HepG2 (cell line): ENCODE results near the gene TMEM247. TPM values are rescaled to one million over a fixed set of nuclear protein-coding genes. Genes with fewer than 3 reads are reported as not detected.

Experiments
- CTCF ChIP-seq: sonication (generic); formaldehyde crosslinking; IDR thresholded peaks from 2 replicates; pipeline ENCODE4 v1.5.0; 2020; ENCODE audit warnings: mild to moderate bottlenecking, missing genetic modification reagents, moderate library complexity
- E2F1 ChIP-seq: sonication (generic); formaldehyde crosslinking; IDR thresholded peaks from 2 replicates; pipeline ENCODE4 v1.5.0; 2020; ENCODE audit warnings: missing genetic modification reagents
- ELF3 ChIP-seq: IDR thresholded peaks from 2 replicates; pipeline ENCODE4 v1.6.1; 2016; ENCODE audit warnings: missing genetic modification reagents, missing compliant biosample characterization
- ERF ChIP-seq: IDR thresholded peaks from 2 replicates; pipeline ENCODE4 v1.6.1; 2018; ENCODE audit warnings: missing biosample characterization, missing genetic modification reagents
- FOXA1 ChIP-seq, 2 experiments: fragments of 450-650 bp in 1 of 2; sonication (generic) in 1 of 2; formaldehyde crosslinking in 1 of 2; IDR thresholded peaks; 2 replicates each; pipeline versions ENCODE4 v1.4.0 to v1.6.1; 2016 to 2020; ENCODE audit warnings: missing genetic modification reagents in 1 of 2
- FOXC1 ChIP-seq: sonication (generic); formaldehyde crosslinking; IDR thresholded peaks from 2 replicates; pipeline ENCODE4 v1.8.0; 2022; ENCODE audit warnings: mild to moderate bottlenecking, missing genetic modification reagents, borderline replicate concordance
- HES4 ChIP-seq: sonication (generic); formaldehyde crosslinking; IDR thresholded peaks from 2 replicates; pipeline ENCODE4 v1.9.0; 2021; ENCODE audit warnings: mild to moderate bottlenecking, missing genetic modification reagents, borderline replicate concordance
- HOXA3 ChIP-seq: sonication (generic); formaldehyde crosslinking; IDR thresholded peaks from 2 replicates; pipeline ENCODE4 v1.5.0; 2020; ENCODE audit warnings: missing genetic modification reagents
- KAT7 ChIP-seq: IDR thresholded peaks from 2 replicates; pipeline ENCODE4 v1.6.1; 2018; ENCODE audit warnings: borderline replicate concordance, missing compliant biosample characterization
- NFATC3 ChIP-seq: sonication (generic); formaldehyde crosslinking; IDR thresholded peaks from 2 replicates; pipeline ENCODE4 v1.5.1; 2020; ENCODE audit warnings: mild to moderate bottlenecking, missing genetic modification reagents
- RARA ChIP-seq: IDR thresholded peaks from 2 replicates; pipeline ENCODE4 v1.6.1; 2016; ENCODE audit warnings: missing genetic modification reagents, missing compliant biosample characterization
- SALL2 ChIP-seq: sonication (generic); formaldehyde crosslinking; IDR thresholded peaks from 2 replicates; pipeline ENCODE4 v1.8.1; 2023; ENCODE audit warnings: mild to moderate bottlenecking, missing genetic modification reagents, inconsistent platforms
- TARDBP ChIP-seq: sonication (generic); formaldehyde crosslinking; IDR thresholded peaks from 2 replicates; pipeline ENCODE4 v1.8.0; 2022; ENCODE audit warnings: mild to moderate bottlenecking, missing genetic modification reagents
- ZBTB4 ChIP-seq: sonication (generic); formaldehyde crosslinking; IDR thresholded peaks from 2 replicates; pipeline ENCODE4 v1.4.0; 2020; ENCODE audit warnings: missing genetic modification reagents, mild to moderate bottlenecking, borderline replicate concordance
- ZNF124 ChIP-seq: sonication (generic); formaldehyde crosslinking; IDR thresholded peaks from 2 replicates; pipeline ENCODE4 v1.4.0; 2020; ENCODE audit warnings: missing genetic modification reagents
- ZNF276 ChIP-seq: sonication (generic); formaldehyde crosslinking; IDR thresholded peaks from 2 replicates; pipeline ENCODE4 v1.4.0; 2020; ENCODE audit warnings: mild to moderate bottlenecking, low read depth, missing genetic modification reagents
- ZNF501 ChIP-seq: sonication (generic); formaldehyde crosslinking; IDR thresholded peaks from 2 replicates; pipeline ENCODE4 v1.5.1; 2020; ENCODE audit warnings: mild to moderate bottlenecking, moderate library complexity, missing genetic modification reagents
- ZNF546 ChIP-seq: sonication (generic); formaldehyde crosslinking; conservative IDR thresholded peaks from 2 replicates; pipeline ENCODE4 v1.8.1; 2023; ENCODE audit warnings: mild to moderate bottlenecking, missing genetic modification reagents
- ZNF841 ChIP-seq: sonication (generic); formaldehyde crosslinking; IDR thresholded peaks from 2 replicates; pipeline ENCODE4 v1.8.1; 2023; ENCODE audit warnings: missing genetic modification reagents, borderline replicate concordance
- polyA plus RNA-seq, 8 experiments: library from polyadenylated mRNA; depleted of rRNA in 3 of 8; stranded (reverse) in 7 of 8; unstranded in 1 of 8; fragments of >200 nt; fragmentation: Illumina TruSeq in 4 of 8; extraction: Trizol in 4 of 8; gene quantifications; 2 replicates each; pipeline versions ENCODE4 v1.2.1 to v1.2.3, GENCODE V29; 2011 to 2016; ENCODE audit warnings: low read depth in 4 of 8, missing spikeins in 1 of 8, mixed read lengths in 1 of 8; ENCODE audit not compliant: insufficient read depth in 1 of 8
- total RNA-seq, 5 experiments: library from RNA; depleted of rRNA; stranded (reverse); fragments of >200 nt; fragmentation: Illumina TruSeq; extraction: Trizol; gene quantifications; 2 replicates each; pipeline ENCODE4 v1.2.3, GENCODE V29; 2016; ENCODE audit warnings: low read depth in 1 of 5
- TF ChIP-seq, protein P1 (sequence below): IDR thresholded peaks from 2 replicates; pipeline ENCODE4 v1.6.1; 2016; ENCODE audit warnings: missing genetic modification reagents, missing compliant biosample characterization

The TMEM247 gene
- total and polyA plus RNA-seq, 2 of the 13 experiments (the other 11 are each of a cell fraction or from before 2014, with no cell fraction given) = not detected

DNA sequence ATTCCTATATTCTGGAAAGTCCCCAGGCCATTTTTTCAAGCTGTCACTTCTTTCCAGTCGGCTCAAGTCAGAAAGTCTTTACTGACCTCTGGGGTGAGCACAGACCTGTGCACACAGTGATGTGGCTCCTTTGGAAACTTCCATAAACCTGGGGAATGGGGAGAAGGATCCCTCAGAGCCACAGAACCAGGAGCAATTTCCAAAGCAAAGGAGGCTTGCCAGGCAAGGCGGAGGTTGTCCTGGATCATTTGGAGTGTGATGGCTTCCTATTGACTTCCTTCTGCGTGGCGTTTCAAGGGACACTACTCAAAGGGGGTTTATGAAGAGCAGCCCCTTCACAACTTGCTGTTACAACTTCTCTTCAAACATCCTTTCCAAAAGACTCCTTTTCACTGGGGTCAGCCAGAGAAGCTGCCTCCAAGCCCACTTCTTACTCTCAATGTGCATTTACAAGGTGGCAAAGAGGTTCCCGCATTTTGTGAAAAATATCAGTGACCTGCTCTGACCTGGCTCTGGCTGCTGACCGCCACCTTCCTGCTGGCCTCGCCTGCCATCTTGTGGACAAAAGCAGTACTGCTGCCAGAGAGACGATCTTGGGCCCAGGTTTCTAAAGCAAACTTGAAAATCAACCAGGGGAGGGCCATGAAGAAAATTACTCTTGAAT lies 18.2 kb upstream of the TMEM247 start (continued):
- TF ChIP-seq E2F1 (CRISPR knock-in tag) = no peak
- TF ChIP-seq CTCF (CRISPR knock-in tag) = peak; percentile 98
- TF ChIP-seq ZNF501 (CRISPR knock-in tag) = peak; percentile 94
- peak; percentile 35; the same call in 1 of the 2 replicates for TF ChIP-seq HOXA3 (CRISPR knock-in tag)
- TF ChIP-seq ERF (CRISPR knock-in tag) = 0 out of 2 replicates have a peak, but pooled peaks have one; percentile 7
- peak; percentile 76; the same call in 1 of the 2 replicates for TF ChIP-seq TARDBP
- TF ChIP-seq, protein P1, sequence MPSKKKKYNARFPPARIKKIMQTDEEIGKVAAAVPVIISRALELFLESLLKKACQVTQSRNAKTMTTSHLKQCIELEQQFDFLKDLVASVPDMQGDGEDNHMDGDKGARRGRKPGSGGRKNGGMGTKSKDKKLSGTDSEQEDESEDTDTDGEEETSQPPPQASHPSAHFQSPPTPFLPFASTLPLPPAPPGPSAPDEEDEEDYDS = peak; percentile 50
- peak; percentile 14; the same call in 1 of the 2 replicates for TF ChIP-seq KAT7 (CRISPR knock-in tag)
- TF ChIP-seq ELF3 (CRISPR knock-in tag) = peak; percentile 50
- 0 out of 2 replicates have a peak, but pooled peaks have one; percentile 48 for TF ChIP-seq ZNF276
- TF ChIP-seq NFATC3 (CRISPR knock-in tag) = no peak; the same call in 1 of the 2 replicates
- TF ChIP-seq FOXA1 (IDR thresholded peaks at IDR 0.05) = no peak
- 0 out of 2 replicates have a peak, but pooled peaks have one; percentile 5 for TF ChIP-seq FOXA1 (CRISPR knock-in tag; IDR thresholded peaks at IDR 0.05)
- TF ChIP-seq ZNF546 (CRISPR knock-in tag) = 0 out of 2 replicates have a peak, but pooled peaks have one; percentile 70
- TF ChIP-seq SALL2 (CRISPR knock-in tag) = 0 out of 2 replicates have a peak, but pooled peaks have one; percentile 21
- peak; percentile 50; the same call in 1 of the 2 replicates for TF ChIP-seq RARA (CRISPR knock-in tag)
- 0 out of 2 replicates have a peak, but pooled peaks have one; percentile 5 for TF ChIP-seq ZNF124 (CRISPR knock-in tag)
- TF ChIP-seq HES4 = 0 out of 2 replicates have a peak, but pooled peaks have one; percentile 58
- TF ChIP-seq ZBTB4 (CRISPR knock-in tag) = peak; percentile 74; the same call in 1 of the 2 replicates
- peak; percentile 67; the same call in 1 of the 2 replicates for TF ChIP-seq FOXC1 (CRISPR knock-in tag)
- TF ChIP-seq ZNF841 (CRISPR knock-in tag) = no peak
